Upper lobe of left lung (tissue), 6 donors: ENCODE data around the gene EXOC6B. TPM values are rescaled to one million over a fixed set of nuclear protein-coding genes. Genes with fewer than 3 reads are reported as not detected.
"Not testable (repeated sequence)": the region's sequence is repeated elsewhere in the genome, so short reads cannot be mapped to it uniquely, and the experiment has no call there.

ENCODE experiments used
- ATAC-seq, 2 donors: fragments of 200-7000 bp; cut with Tn5 transposase; one replicate each; pipeline ENCODE4 v1.9.1; 2022; ENCODE audit warnings: mild to moderate bottlenecking in 2 of 2, moderate library complexity in 2 of 2; ENCODE audit not compliant: low FRiP score in 2 of 2
- DNase-seq, 2 donors: peaks; one replicate each; pipeline ENCODE4 v3.0.0-alpha.2; 2019 to 2020
- H3K27ac ChIP-seq, 4 donors: fragments of 200-600 bp; sonication (generic); one replicate each; pipeline ENCODE4 v1.5.1; 2016 to 2019
- H3K27me3 ChIP-seq, 4 donors: fragments of 200-600 bp; sonication (generic); one replicate each; pipeline ENCODE4 v1.5.1; 2017 to 2019
- H3K36me3 ChIP-seq, 4 donors: fragments of 200-600 bp; sonication (generic); one replicate each; pipeline ENCODE4 v1.5.1; 2016 to 2019
- H3K4me1 ChIP-seq, 4 donors: fragments of 200-600 bp; sonication (generic); one replicate each; pipeline ENCODE4 v1.5.1; 2018 to 2019
- H3K4me3 ChIP-seq, 4 donors: fragments of 200-600 bp; sonication (generic); one replicate each; pipeline ENCODE4 v1.5.1; 2017 to 2019; ENCODE audit warnings: mild to moderate bottlenecking in 2 of 4, moderate library complexity in 1 of 4
- H3K9me3 ChIP-seq, 4 donors: fragments of 200-600 bp; sonication (generic); one replicate each; pipeline ENCODE4 v1.5.1; 2018 to 2019
- CTCF ChIP-seq, 6 experiments: fragments of 450-650 bp in 4 of 6; fragments of 200-600 bp in 2 of 6; sonication (generic) in 2 of 6; IDR thresholded peaks; one replicate each; pipeline ENCODE4 v1.5.1; 2016 to 2019; ENCODE audit warnings: antibody characterized with exemption in 6 of 6
- EP300 ChIP-seq, 4 donors: sonication (generic); formaldehyde crosslinking; IDR thresholded peaks; one replicate each; pipeline ENCODE4 v1.5.1; 2017; ENCODE audit warnings: antibody characterized with exemption in 4 of 4, control low read depth in 2 of 4
- POLR2A ChIP-seq, 4 donors: fragments of 450-650 bp; IDR thresholded peaks; one replicate each; pipeline ENCODE4 v1.5.1; 2016 to 2017; ENCODE audit warnings: antibody characterized with exemption in 4 of 4, mild to moderate bottlenecking in 2 of 4
- POLR2AphosphoS5 ChIP-seq, 2 donors: sonication (generic); formaldehyde crosslinking; IDR thresholded peaks; one replicate each; pipeline ENCODE4 v1.5.1; 2017; ENCODE audit warnings: antibody characterized with exemption in 2 of 2
- WGBS, 2 donors: methylation state at CpG; one replicate each; pipeline ENCODE4 v1.1.5; 2017 to 2018; 5-methylcytosine and 5-hydroxymethylcytosine counted together
- total RNA-seq, 6 donors: library from RNA; depleted of rRNA in 4 of 6; stranded (reverse); fragments of >200 nt in 4 of 6; gene quantifications; one replicate each; pipeline versions ENCODE4 v1.1.0 to v1.2.1, GENCODE V29; 2016 to 2021
- donor health status: DM: no; HTN: no; CAD: no; lungs with moderate emphysema.
- donor health status: DM: no; HTN: yes; CAD: no; lungs with severe emphysema.

Gene EXOC6B
- total RNA-seq, 6 donors from 2014 or later: 11.0 to 56.6 (median 24.0) TPM

- Histone ChIP-seq H3K9me3 (no peaks in the 10 kb centered on the region), H3K4me1 (no peaks in the 10 kb centered on the region), H3K4me3 (no peak overlapping the region), H3K27ac (no peak overlapping the region), H3K36me3 (peaks cover 0 to 21% (median 0%) of the 10 kb centered on the region in 4 donors), H3K27me3 (no peaks in the 10 kb centered on the region)
- WGBS, 2 donors: 61 to 74% methylated on average over 1 of the region's 1 CpG
- ATAC-seq: no peak
- TF ChIP-seq POLR2AphosphoS5 (IDR thresholded peaks at IDR 0.05): no peak
- TF ChIP-seq POLR2A (IDR thresholded peaks at IDR 0.05): no peak
- no peak for TF ChIP-seq CTCF (IDR thresholded peaks at IDR 0.05)
- TF ChIP-seq EP300 (IDR thresholded peaks at IDR 0.05): no peak
- no peak for DNase-seq
Observed at GRCh38 chr2:72494392-72494791, 331.4 kb downstream of the EXOC6B start.

- DNase-seq, H3K4me3 ChIP-seq, ATAC-seq, H3K27ac ChIP-seq, H3K27me3 ChIP-seq, H3K4me1 ChIP-seq, H3K36me3 ChIP-seq, H3K9me3 ChIP-seq: not testable (repeated sequence)
- 91 to 96% methylated on average over 1 of the region's 1 CpG for WGBS, 2 donors
Observed at GRCh38 chr2:72484622-72485021, 341.2 kb downstream of the EXOC6B start.

- 91 to 93% methylated on average over 2 of the region's 2 CpGs for WGBS, 2 donors
- ATAC-seq: no peak
- Histone ChIP-seq H3K27me3 (no peaks in the 10 kb centered on the region), H3K9me3 (no peaks in the 10 kb centered on the region), H3K4me1 (no peaks in the 10 kb centered on the region), H3K4me3 (no peak overlapping the region), H3K27ac (no peak overlapping the region), H3K36me3 (peaks cover 0 to 10% (median 2%) of the 10 kb centered on the region in 4 donors)
- no peak for DNase-seq
- TF ChIP-seq POLR2A (IDR thresholded peaks at IDR 0.05) (no peak), EP300 (IDR thresholded peaks at IDR 0.05) (no peak), CTCF (IDR thresholded peaks at IDR 0.05) (no peak), POLR2AphosphoS5 (IDR thresholded peaks at IDR 0.05) (no peak)
Observed at GRCh38 chr2:72483346-72483745, 342.5 kb downstream of the EXOC6B start.

GRCh38 chr2:72475246-72475645 lies 350.6 kb downstream of the EXOC6B start:
- no peak for ATAC-seq
- H3K36me3 ChIP-seq: peaks cover 0 to 9% (median 3%) of the 10 kb centered on the region in 4 donors
- DNase-seq: no peak
- H3K27me3 ChIP-seq: no peaks in the 10 kb centered on the region
- H3K4me3 ChIP-seq: no peak overlapping the region
- WGBS, 2 donors: 86 to 96% methylated on average over 3 of the region's 3 CpGs
- H3K4me1 ChIP-seq: no peaks in the 10 kb centered on the region
- no peak overlapping the region for H3K27ac ChIP-seq
- no peak for TF ChIP-seq POLR2AphosphoS5 (IDR thresholded peaks at IDR 0.05)
- no peak for TF ChIP-seq POLR2A (IDR thresholded peaks at IDR 0.05)
- no peak for TF ChIP-seq EP300 (IDR thresholded peaks at IDR 0.05)
- TF ChIP-seq CTCF (IDR thresholded peaks at IDR 0.05): no peak
- peaks cover 0 to 5% (median 1%) of the 10 kb centered on the region in 4 donors for H3K9me3 ChIP-seq

- ATAC-seq (no peak), DNase-seq (no peak)
- Histone ChIP-seq H3K4me1 (no peaks in the 10 kb centered on the region), H3K27ac (no peak overlapping the region), H3K36me3 (peaks cover 0 to under 1% (median 0%) of the 10 kb centered on the region in 4 donors), H3K27me3 (no peaks in the 10 kb centered on the region), H3K9me3 (peaks cover under 1 to 8% (median 4%) of the 10 kb centered on the region in 4 donors), H3K4me3 (no peak overlapping the region)
- TF ChIP-seq CTCF (IDR thresholded peaks at IDR 0.05) (no peak), EP300 (IDR thresholded peaks at IDR 0.05) (no peak), POLR2AphosphoS5 (IDR thresholded peaks at IDR 0.05) (no peak), POLR2A (IDR thresholded peaks at IDR 0.05) (no peak)
- 87 to 90% methylated on average over 6 of the region's 6 CpGs for WGBS, 2 donors
Observed at GRCh38 chr2:72457801-72458516, 367.9 kb downstream of the EXOC6B start.
